Stimulated activated CD4-positive, alpha-beta T cell treated with anti-CD3 and anti-CD28 coated beads, Interleukin-2, amount 100 ng/mL, for 24 hours (primary cell): ENCODE measurements around the gene ZC3H4.

Source experiments
- DNase-seq, 2 donors: peaks; one replicate each; pipeline ENCODE4 v3.0.0-alpha.2; 2020

The ZC3H4 gene

DNA sequence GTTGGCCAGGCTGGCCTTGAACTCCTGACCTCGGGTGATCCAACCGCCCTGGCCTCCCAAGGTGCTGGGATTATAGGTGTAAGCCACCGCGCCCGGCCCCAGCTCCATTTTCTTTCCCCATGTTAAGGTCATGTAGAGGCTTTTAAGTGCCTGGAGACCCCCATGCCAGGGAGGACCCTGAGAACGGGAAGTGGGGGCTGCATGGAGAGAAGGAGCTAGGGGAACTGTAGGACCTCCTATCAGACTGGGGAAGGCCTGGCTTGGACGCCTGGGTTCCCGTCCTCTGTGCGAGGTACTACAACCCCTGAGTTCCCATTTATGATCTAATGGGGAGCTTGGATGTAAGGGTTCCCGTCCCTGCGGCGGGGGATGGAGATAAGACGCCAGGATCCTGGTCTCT lies 94.7 kb downstream of the ZC3H4 start:
- DNase-seq = no peak
